DOHH2 (cell line): ENCODE measurements around the gene RIMBP2.
A peak's percentile ranks its signal among the peaks of the same experiment; 100 is the strongest.

ENCODE experiments used
- H3F3A ChIP-seq: fragments of 200-600 bp; sonication (generic), shearing (Covaris generic); 2 replicates; pipeline ENCODE4 v1.6.0; 2016; ENCODE audit warnings: antibody characterized with exemption, mild to moderate bottlenecking; ENCODE audit not compliant: control insufficient read depth, insufficient read depth
- H3K27ac ChIP-seq: fragments of 200-600 bp; sonication (generic); 2 replicates; pipeline ENCODE4 v1.5.1; 2014; ENCODE audit warnings: low read depth, mild to moderate bottlenecking, low read length, moderate library complexity
- H3K27me3 ChIP-seq: fragments of 200-600 bp; sonication (generic); 2 replicates; pipeline ENCODE4 v1.6.1; 2014; ENCODE audit warnings: mild to moderate bottlenecking, low read length, mixed read lengths; ENCODE audit not compliant: control insufficient read depth
- H3K36me3 ChIP-seq: fragments of 200-600 bp; sonication (generic); 2 replicates; pipeline ENCODE4 v1.6.1; 2014; ENCODE audit warnings: mild to moderate bottlenecking, low read length, moderate library complexity, mixed read lengths; ENCODE audit not compliant: control insufficient read depth
- H3K4me1 ChIP-seq: fragments of 200-600 bp; sonication (generic); 2 replicates; pipeline ENCODE4 v1.6.1; 2014; ENCODE audit warnings: mild to moderate bottlenecking, low read length, mixed read lengths; ENCODE audit not compliant: control insufficient read depth
- H3K4me2 ChIP-seq: fragments of 200-600 bp; sonication (generic); 2 replicates; pipeline ENCODE4 v1.6.0; 2014; ENCODE audit warnings: mild to moderate bottlenecking, low read length, moderate library complexity
- H3K4me3 ChIP-seq: fragments of 200-600 bp; sonication (generic); 2 replicates; pipeline ENCODE4 v1.5.1; 2014; ENCODE audit warnings: mild to moderate bottlenecking, low read length, mixed read lengths
- H3K79me2 ChIP-seq: fragments of 200-600 bp; sonication (generic); 2 replicates; pipeline ENCODE4 v1.6.1; 2014; ENCODE audit warnings: mild to moderate bottlenecking, low read length, mixed read lengths; ENCODE audit not compliant: control insufficient read depth
- H3K9me2 ChIP-seq: fragments of 200-600 bp; sonication (generic); replicated peaks from 2 replicates; pipeline ENCODE4 v1.6.1; 2014; ENCODE audit warnings: mild to moderate bottlenecking, low read length, mixed read lengths; ENCODE audit not compliant: control insufficient read depth
- H3K9me3 ChIP-seq: fragments of 200-600 bp; sonication (generic); 2 replicates; pipeline ENCODE4 v1.6.1; 2014; ENCODE audit warnings: antibody characterized with exemption, low read length, mixed read lengths; ENCODE audit not compliant: control insufficient read depth, insufficient read depth
- H4K20me1 ChIP-seq: fragments of 200-600 bp; sonication (generic); 2 replicates; pipeline ENCODE4 v1.6.0; 2014; ENCODE audit warnings: low read depth, mild to moderate bottlenecking, antibody characterized with exemption, low read length, moderate library complexity; ENCODE audit not compliant: control insufficient read depth, insufficient read depth
- EZH2phosphoT487 ChIP-seq: fragments of 200-600 bp; sonication (generic); IDR thresholded peaks from 2 replicates; pipeline ENCODE4 v1.6.1; 2017; ENCODE audit warnings: borderline replicate concordance, mild to moderate bottlenecking, antibody characterized with exemption, low read length, moderate library complexity, mixed read lengths
- TF ChIP-seq, protein P1 (sequence below): fragments of 200-600 bp; sonication (generic); IDR thresholded peaks from one replicate; pipeline ENCODE4 v1.5.1; 2014; ENCODE audit warnings: antibody characterized with exemption, mild to moderate bottlenecking, low read depth, low read length; ENCODE audit not compliant: poor library complexity, severe bottlenecking

RIMBP2 gene

DNA sequence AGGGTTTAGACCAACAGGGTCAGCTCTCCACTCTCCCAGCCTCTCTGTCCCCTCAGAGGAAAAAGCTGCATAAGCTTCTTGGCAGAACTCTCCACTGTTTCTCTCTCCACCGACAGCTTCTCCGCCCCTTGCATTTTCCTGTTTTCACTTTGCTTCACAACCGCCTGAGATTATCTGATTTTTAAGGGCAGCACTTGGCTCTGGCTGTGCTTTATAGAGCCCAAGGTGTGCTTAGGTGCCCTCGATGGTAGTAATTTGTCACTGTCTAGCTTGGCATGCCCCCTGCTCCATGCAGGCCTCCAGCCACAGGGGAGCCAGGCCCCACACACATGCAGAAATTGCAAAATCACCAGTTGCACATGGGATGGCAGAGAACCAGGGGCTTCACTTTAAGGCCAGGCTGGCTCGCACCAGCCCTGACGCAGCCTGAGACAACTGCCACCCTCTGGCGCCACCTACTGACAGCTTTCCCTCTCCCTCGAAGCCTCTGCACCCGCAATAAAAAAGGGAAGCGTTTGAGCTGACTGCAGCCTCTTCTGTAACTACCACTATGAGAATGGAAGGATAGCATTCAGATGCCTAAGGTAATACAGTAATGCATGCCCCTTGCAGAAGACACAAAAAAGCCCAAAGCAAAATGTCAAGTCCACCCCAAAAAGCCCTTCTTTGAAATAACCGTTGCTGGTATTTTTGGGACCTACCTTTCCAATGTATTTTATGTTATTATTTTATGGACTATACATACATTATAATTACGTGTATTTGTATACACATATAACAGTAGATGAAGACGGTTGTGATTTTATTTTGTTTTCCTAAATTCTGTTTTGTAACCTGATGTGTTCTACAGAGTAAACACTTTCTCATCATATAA is 32.0 kb upstream of the RIMBP2 start:
- H3K36me3 ChIP-seq, result no peaks in the 10 kb centered on the region
- H4K20me1 ChIP-seq, result no peaks in the 10 kb centered on the region
- no peaks in the 10 kb centered on the region for H3F3A ChIP-seq
- TF ChIP-seq, protein P1, sequence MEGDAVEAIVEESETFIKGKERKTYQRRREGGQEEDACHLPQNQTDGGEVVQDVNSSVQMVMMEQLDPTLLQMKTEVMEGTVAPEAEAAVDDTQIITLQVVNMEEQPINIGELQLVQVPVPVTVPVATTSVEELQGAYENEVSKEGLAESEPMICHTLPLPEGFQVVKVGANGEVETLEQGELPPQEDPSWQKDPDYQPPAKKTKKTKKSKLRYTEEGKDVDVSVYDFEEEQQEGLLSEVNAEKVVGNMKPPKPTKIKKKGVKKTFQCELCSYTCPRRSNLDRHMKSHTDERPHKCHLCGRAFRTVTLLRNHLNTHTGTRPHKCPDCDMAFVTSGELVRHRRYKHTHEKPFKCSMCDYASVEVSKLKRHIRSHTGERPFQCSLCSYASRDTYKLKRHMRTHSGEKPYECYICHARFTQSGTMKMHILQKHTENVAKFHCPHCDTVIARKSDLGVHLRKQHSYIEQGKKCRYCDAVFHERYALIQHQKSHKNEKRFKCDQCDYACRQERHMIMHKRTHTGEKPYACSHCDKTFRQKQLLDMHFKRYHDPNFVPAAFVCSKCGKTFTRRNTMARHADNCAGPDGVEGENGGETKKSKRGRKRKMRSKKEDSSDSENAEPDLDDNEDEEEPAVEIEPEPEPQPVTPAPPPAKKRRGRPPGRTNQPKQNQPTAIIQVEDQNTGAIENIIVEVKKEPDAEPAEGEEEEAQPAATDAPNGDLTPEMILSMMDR, result peak; percentile 85
- no peak for TF ChIP-seq EZH2phosphoT487
- no peak overlapping the region for H3K4me3 ChIP-seq
- H3K4me1 ChIP-seq, result peaks cover 11% of the 10 kb centered on the region
- no peak overlapping the region; the same call in 1 of the 2 replicates for H3K4me2 ChIP-seq
- H3K9me2 ChIP-seq, result no peaks in the 10 kb centered on the region
- no peaks in the 10 kb centered on the region for H3K27me3 ChIP-seq
- no peak overlapping the region for H3K27ac ChIP-seq
- H3K9me3 ChIP-seq, result no peaks in the 10 kb centered on the region
- no peaks in the 10 kb centered on the region for H3K79me2 ChIP-seq

DNA sequence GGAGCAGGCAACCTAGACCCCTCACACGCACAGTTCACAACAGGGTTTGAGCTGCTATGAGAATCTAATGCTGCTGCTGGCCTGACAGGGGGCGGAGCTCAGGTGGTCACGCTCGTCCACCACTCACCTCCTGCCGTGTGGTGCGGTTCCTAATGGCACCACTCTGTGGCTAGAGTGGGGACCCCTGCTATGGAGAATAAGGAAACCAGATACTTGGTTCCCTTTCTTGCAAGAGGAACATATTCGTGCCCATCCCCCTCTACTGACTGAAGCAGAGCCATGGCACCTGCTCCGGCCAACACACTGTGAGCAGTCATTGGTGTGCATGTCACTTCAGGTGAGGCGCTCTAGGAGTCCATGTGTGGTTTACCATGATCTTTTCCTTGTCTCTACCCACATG is 30.4 kb upstream of the RIMBP2 start:
- Histone ChIP-seq H4K20me1 (no peaks in the 10 kb centered on the region), H3K4me3 (no peak overlapping the region), H3K27ac (no peak overlapping the region), H3K27me3 (no peaks in the 10 kb centered on the region), H3K9me2 (no peaks in the 10 kb centered on the region), H3K4me2 (no peak overlapping the region), H3F3A (no peaks in the 10 kb centered on the region), H3K9me3 (no peaks in the 10 kb centered on the region), H3K4me1 (peaks cover 6% of the 10 kb centered on the region), H3K79me2 (no peaks in the 10 kb centered on the region), H3K36me3 (no peaks in the 10 kb centered on the region)
- TF ChIP-seq EZH2phosphoT487, result no peak
- TF ChIP-seq, protein P1, result no peak

DNA sequence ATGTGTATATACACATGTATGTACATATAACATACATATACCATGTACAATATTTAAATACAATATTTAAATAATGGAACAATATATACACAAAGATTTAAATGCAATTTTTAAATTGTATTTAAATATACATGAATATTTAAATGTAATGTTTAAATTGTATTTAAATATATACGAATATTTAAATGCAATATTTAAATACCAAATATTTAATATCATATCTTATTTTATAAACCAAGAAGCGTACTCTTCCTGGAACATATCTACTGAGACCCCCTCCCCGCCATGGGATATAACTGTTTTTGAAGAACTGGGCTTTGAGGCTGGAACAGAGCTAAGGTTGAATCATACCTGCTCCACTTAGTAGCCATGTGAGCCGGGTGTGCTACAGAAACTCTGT is 29.8 kb upstream of the RIMBP2 start:
- H3K4me2 ChIP-seq, result no peak overlapping the region

More for the DNA sequence above, 29.8 kb upstream of the RIMBP2 start:
- Histone ChIP-seq H3K27ac (no peak overlapping the region), H4K20me1 (no peaks in the 10 kb centered on the region), H3F3A (no peaks in the 10 kb centered on the region), H3K4me1 (no peaks in the 10 kb centered on the region), H3K79me2 (no peaks in the 10 kb centered on the region), H3K27me3 (no peaks in the 10 kb centered on the region), H3K9me2 (no peaks in the 10 kb centered on the region), H3K9me3 (no peaks in the 10 kb centered on the region), H3K36me3 (no peaks in the 10 kb centered on the region), H3K4me3 (no peak overlapping the region)
- TF ChIP-seq EZH2phosphoT487, result no peak
- TF ChIP-seq, protein P1, result no peak
